ENCODE measurements around the gene LYZL4. TPM values are rescaled to one million over a fixed set of nuclear protein-coding genes. Genes with fewer than 3 reads are reported as not detected.

The LYZL4 gene
- total RNA-seq, 1 experiment from 2014 or later: not detected

GRCh38 chr3:42412526-42413155 lies 2.2 kb upstream of the LYZL4 start:
- RAD21 ChIA-PET (ENCODE audit: low non-redundant PET in 1 of 2, low total read pairs in 2 of 2, uncharacterized antibody in 2 of 2, unreplicated experiment in 2 of 2): no interaction called here
- ATAC-seq (no peak), DNase-seq (ENCODE audit: low read depth, low spot score) (no peak)
- H3K4me2 ChIP-seq (ENCODE audit: low read length): no peak overlapping the region
- intact Hi-C loops (cut with micrococcal nuclease): no loop called here
- no peaks in the 10 kb centered on the region for H3K9me2 ChIP-seq (ENCODE audit: insufficient read depth)
- no peak overlapping the region for H3K9ac ChIP-seq (ENCODE audit: low read length)
- H3K27me3 ChIP-seq (ENCODE audit: insufficient read depth, low read length): peaks cover 3% of the 10 kb centered on the region; the same call in 1 of the 2 replicates
- H3K9me3 ChIP-seq (ENCODE audit: control insufficient read depth in 1 of 2, insufficient read depth in 1 of 2, low read depth in 1 of 2, low read length in 2 of 2): no peaks in the 10 kb centered on the region
- TF ChIP-seq ZBTB33 (IDR thresholded peaks at IDR 0.05; ENCODE audit: extremely low read depth, insufficient replicate concordance, low read length): no peak
- TF ChIP-seq EZH2phosphoT487 (IDR thresholded peaks at IDR 0.05; ENCODE audit: borderline replicate concordance): no peak
- no peak for TF ChIP-seq SRF (IDR thresholded peaks at IDR 0.05; ENCODE audit: low read depth)
- TF ChIP-seq ATF3 (IDR thresholded peaks at IDR 0.05): no peak
- no peak for TF ChIP-seq CBX3 (IDR thresholded peaks at IDR 0.05; ENCODE audit: low read depth)
- no peak for TF ChIP-seq ZFX (IDR thresholded peaks at IDR 0.05)
- TF ChIP-seq SP1 (IDR thresholded peaks at IDR 0.05; ENCODE audit: low read depth): no peak
- TF ChIP-seq MAX (IDR thresholded peaks at IDR 0.05): no peak
- no peak for TF ChIP-seq EZH2 (IDR thresholded peaks at IDR 0.05)
- TF ChIP-seq ELF1 (IDR thresholded peaks at IDR 0.05; ENCODE audit: borderline replicate concordance, low read depth): no peak
- TF ChIP-seq SIN3A (IDR thresholded peaks at IDR 0.05; ENCODE audit: low read depth): no peak
- CTCF ChIA-PET: no interaction called here
- no peaks in the 10 kb centered on the region for H3K79me2 ChIP-seq (ENCODE audit: insufficient read depth, low read length)
- no TSS peak for BruUV-seq (replicated peaks)
- POLR2A ChIA-PET: no interaction called here
- H3K36me3 ChIP-seq (ENCODE audit: control insufficient read depth in 1 of 2, insufficient read depth in 2 of 2, low read length in 2 of 2): no peaks in the 10 kb centered on the region
- no peaks in the 10 kb centered on the region; a peak in 1 of 4 replicates for H3K4me1 ChIP-seq (ENCODE audit: control insufficient read depth in 1 of 2, insufficient read depth in 2 of 2, low read length in 2 of 2)
- H3K27ac ChIP-seq (ENCODE audit: low read depth, low read length): no peak overlapping the region
- no peak overlapping the region for H3K4me3 ChIP-seq (replicated peaks in 1 of 2; ENCODE audit: low read depth in 1 of 2, low read length in 2 of 2)
- no peak overlapping the region for H2AFZ ChIP-seq (ENCODE audit: low read depth, low read length, poor library complexity, severe bottlenecking)
- H4K20me1 ChIP-seq (ENCODE audit: insufficient read depth): no peaks in the 10 kb centered on the region
